ENCODE data around the gene CALHM6.

CALHM6 gene

GRCh38 chr6:116433206-116433712 lies 27.9 kb upstream of the CALHM6 start:
- Histone ChIP-seq H3K79me2 (ENCODE audit: insufficient read depth, low read depth) (no peaks in the 10 kb centered on the region), H2AFZ (ENCODE audit: low read depth) (no peak overlapping the region), H3K36me3 (ENCODE audit: insufficient read depth) (no peaks in the 10 kb centered on the region), H3K4me3 (IDR thresholded peaks at IDR 0.05; ENCODE audit: insufficient read depth, low read depth, low read length) (no peak overlapping the region), H3K4me2 (no peak overlapping the region), H3K4me1 (ENCODE audit: low read depth, poor library complexity, severe bottlenecking) (no peaks in the 10 kb centered on the region), H3K9ac (no peak overlapping the region), H3K27ac (no peak overlapping the region), H3K27me3 (ENCODE audit: insufficient read depth, low read depth) (no peaks in the 10 kb centered on the region), H4K20me1 (ENCODE audit: insufficient read depth) (no peaks in the 10 kb centered on the region)
- no peak for TF ChIP-seq CTCF (conservative IDR thresholded peaks at IDR 0.05; ENCODE audit: low read depth, low read length)

GRCh38 chr6:116434056-116434725 lies 27.0 kb upstream of the CALHM6 start:
- H4K20me1 ChIP-seq (ENCODE audit: insufficient read depth) = no peaks in the 10 kb centered on the region
- no peak overlapping the region for H3K27ac ChIP-seq
- H3K4me2 ChIP-seq = no peak overlapping the region
- no peak overlapping the region for H2AFZ ChIP-seq (ENCODE audit: low read depth)
- no peak for TF ChIP-seq CTCF (conservative IDR thresholded peaks at IDR 0.05; ENCODE audit: low read depth, low read length)
- no peaks in the 10 kb centered on the region for H3K4me1 ChIP-seq (ENCODE audit: low read depth, poor library complexity, severe bottlenecking)
- H3K79me2 ChIP-seq (ENCODE audit: insufficient read depth, low read depth) = no peaks in the 10 kb centered on the region
- H3K36me3 ChIP-seq (ENCODE audit: insufficient read depth) = no peaks in the 10 kb centered on the region
- no peak overlapping the region for H3K4me3 ChIP-seq (IDR thresholded peaks at IDR 0.05; ENCODE audit: insufficient read depth, low read depth, low read length)
- H3K9ac ChIP-seq = no peak overlapping the region
- no peaks in the 10 kb centered on the region for H3K27me3 ChIP-seq (ENCODE audit: insufficient read depth, low read depth)

GRCh38 chr6:116436586-116436985 lies 24.6 kb upstream of the CALHM6 start:
- H3K79me2 ChIP-seq (ENCODE audit: insufficient read depth, low read depth) = no peaks in the 10 kb centered on the region
- H3K4me3 ChIP-seq (IDR thresholded peaks at IDR 0.05; ENCODE audit: insufficient read depth, low read depth, low read length) = no peak overlapping the region
- no peak overlapping the region for H2AFZ ChIP-seq (ENCODE audit: low read depth)
- no peak overlapping the region for H3K4me2 ChIP-seq
- H3K27ac ChIP-seq = no peak overlapping the region
- H3K27me3 ChIP-seq (ENCODE audit: insufficient read depth, low read depth) = no peaks in the 10 kb centered on the region
- H3K36me3 ChIP-seq (ENCODE audit: insufficient read depth) = no peaks in the 10 kb centered on the region
- H3K9ac ChIP-seq = no peak overlapping the region
- TF ChIP-seq CTCF (conservative IDR thresholded peaks at IDR 0.05; ENCODE audit: low read depth, low read length) = no peak
- H3K4me1 ChIP-seq (ENCODE audit: low read depth, poor library complexity, severe bottlenecking) = no peaks in the 10 kb centered on the region
- no peaks in the 10 kb centered on the region for H4K20me1 ChIP-seq (ENCODE audit: insufficient read depth)

GRCh38 chr6:116437656-116438055 lies 23.5 kb upstream of the CALHM6 start:
- H4K20me1 ChIP-seq (ENCODE audit: insufficient read depth) = no peaks in the 10 kb centered on the region
- no peak for TF ChIP-seq CTCF (conservative IDR thresholded peaks at IDR 0.05; ENCODE audit: low read depth, low read length)

More at GRCh38 chr6:116437656-116438055, 23.5 kb upstream of the CALHM6 start:
- Histone ChIP-seq H2AFZ (ENCODE audit: low read depth) (no peak overlapping the region), H3K27ac (no peak overlapping the region), H3K4me2 (no peak overlapping the region), H3K9ac (no peak overlapping the region), H3K4me3 (IDR thresholded peaks at IDR 0.05; ENCODE audit: insufficient read depth, low read depth, low read length) (no peak overlapping the region), H3K36me3 (ENCODE audit: insufficient read depth) (no peaks in the 10 kb centered on the region), H3K79me2 (ENCODE audit: insufficient read depth, low read depth) (no peaks in the 10 kb centered on the region), H3K4me1 (ENCODE audit: low read depth, poor library complexity, severe bottlenecking) (no peaks in the 10 kb centered on the region), H3K27me3 (ENCODE audit: insufficient read depth, low read depth) (no peaks in the 10 kb centered on the region)

All from KMS-11 (cell line).